GM12872 (cell line): ENCODE results near the gene APOD.

Source experiments
- TF ChIP-seq, protein P1 (sequence below): IDR thresholded peaks from 3 replicates; pipeline ENCODE4 v1.5.1; 2011; ENCODE audit warnings: low read depth, mild to moderate bottlenecking, low read length, moderate library complexity; ENCODE audit not compliant: insufficient read depth

APOD gene

GRCh38 chr3:195584543-195584870 is 767 bp upstream of the APOD start:
- TF ChIP-seq, protein P1, sequence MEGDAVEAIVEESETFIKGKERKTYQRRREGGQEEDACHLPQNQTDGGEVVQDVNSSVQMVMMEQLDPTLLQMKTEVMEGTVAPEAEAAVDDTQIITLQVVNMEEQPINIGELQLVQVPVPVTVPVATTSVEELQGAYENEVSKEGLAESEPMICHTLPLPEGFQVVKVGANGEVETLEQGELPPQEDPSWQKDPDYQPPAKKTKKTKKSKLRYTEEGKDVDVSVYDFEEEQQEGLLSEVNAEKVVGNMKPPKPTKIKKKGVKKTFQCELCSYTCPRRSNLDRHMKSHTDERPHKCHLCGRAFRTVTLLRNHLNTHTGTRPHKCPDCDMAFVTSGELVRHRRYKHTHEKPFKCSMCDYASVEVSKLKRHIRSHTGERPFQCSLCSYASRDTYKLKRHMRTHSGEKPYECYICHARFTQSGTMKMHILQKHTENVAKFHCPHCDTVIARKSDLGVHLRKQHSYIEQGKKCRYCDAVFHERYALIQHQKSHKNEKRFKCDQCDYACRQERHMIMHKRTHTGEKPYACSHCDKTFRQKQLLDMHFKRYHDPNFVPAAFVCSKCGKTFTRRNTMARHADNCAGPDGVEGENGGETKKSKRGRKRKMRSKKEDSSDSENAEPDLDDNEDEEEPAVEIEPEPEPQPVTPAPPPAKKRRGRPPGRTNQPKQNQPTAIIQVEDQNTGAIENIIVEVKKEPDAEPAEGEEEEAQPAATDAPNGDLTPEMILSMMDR: no peak

- TF ChIP-seq, protein P1: 0 out of 3 replicates have a peak, but pooled peaks have one; percentile 2
Observed at GRCh38 chr3:195582947-195583346, 793 bp downstream of the APOD start.

DNA sequence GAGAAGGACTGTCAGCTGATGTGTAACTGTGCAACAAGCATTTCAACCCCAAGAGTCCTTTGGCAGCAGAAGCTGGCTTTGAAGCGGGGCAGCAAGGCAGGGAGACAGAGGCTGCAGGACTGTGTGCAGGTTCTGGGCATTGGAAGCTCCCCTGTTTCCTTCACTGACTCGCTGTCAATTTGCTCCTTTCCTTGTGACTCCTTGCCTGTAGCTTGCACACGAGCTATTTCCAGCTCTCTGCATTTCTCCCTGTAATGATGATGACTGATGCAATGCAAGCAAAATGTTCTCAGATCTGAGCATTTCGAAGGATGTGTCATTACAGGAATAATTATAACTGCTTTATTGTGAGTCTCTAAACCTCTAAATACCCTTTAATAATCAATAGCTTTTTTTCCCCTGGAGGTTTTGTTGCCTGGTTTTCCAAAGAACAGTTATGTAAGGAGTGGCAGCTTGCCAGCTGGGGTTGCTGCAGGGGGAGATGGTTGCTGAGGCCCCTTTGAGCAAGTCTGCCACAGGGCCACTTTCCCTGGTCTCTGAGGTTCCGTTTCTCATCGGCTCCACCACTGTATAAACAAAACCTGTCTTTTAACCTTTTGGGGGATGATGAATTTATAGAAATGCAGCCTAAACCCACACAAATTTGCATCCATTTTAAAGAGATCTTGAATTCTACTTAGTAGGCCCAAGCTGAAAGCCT is 2.8 kb downstream of the APOD start:
- TF ChIP-seq, protein P1: no peak

- TF ChIP-seq, protein P1: no peak
Observed at GRCh38 chr3:195579281-195579680, 4.5 kb downstream of the APOD start.

- TF ChIP-seq, protein P1: no peak
Observed at GRCh38 chr3:195578565-195578964, 5.2 kb downstream of the APOD start.

DNA sequence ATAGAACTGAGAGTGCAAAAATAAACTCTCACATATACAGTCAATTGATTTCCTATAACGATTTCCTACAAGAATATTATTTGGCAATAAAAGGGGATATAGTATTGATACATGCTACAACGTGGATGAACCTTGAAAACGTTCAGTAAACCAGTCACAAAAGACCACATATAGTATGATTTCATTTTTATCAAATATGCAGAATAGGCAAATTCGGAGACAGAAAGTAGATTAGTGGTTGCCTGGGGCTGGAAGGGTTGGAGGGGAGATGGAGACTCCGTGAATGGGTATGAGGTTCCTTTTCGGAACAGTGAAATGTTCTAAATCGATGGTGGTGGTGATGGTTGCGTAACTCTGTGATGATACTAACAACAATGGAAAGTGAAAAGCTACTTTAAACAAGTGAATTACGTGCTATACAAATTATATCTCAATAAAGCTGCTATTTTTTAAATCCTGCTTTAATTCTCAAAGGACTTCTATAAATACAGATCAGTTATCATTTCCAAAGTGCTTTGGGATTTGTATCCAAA is 6.0 kb downstream of the APOD start:
- TF ChIP-seq, protein P1: no peak

DNA sequence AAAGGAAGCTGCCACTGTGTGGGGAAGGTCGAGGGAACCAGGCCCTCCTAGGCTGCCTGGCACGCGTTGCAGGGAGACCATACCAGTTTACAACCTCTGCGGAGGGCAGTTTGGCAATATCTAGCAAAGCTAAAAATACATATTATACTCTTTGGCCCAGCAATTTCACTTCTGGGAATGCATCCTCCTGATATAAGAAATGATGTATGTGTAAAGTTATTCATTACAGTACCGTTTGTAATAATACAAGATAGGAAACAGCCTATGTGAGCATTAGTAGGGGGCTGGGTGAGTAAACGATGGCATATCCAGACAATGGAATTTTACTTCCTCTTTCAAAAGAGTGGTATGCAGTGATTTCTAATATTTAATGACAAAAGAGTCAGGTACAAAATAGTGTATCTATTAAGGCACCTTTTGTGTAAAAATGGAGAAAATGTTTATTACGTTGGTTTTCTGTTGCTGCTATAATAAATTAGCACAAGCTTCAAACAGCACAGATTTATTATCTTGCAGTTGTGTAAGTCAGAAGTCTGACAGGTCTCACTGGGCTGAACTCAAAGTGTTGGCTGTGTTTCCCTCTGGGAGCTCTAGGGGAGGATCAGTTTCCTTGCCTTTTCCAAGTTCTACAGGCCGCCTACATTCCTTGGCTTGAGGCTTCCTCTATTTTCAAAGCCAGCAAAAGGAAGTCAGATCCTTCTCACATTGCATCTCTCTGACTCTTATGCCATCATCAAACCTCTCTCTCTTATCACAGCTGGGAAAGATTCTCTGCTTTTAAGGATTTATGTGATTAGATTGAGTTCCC is 9.0 kb downstream of the APOD start:
- TF ChIP-seq, protein P1: no peak
